ENCODE results near the gene ARMC2.

ARMC2 gene

DNA sequence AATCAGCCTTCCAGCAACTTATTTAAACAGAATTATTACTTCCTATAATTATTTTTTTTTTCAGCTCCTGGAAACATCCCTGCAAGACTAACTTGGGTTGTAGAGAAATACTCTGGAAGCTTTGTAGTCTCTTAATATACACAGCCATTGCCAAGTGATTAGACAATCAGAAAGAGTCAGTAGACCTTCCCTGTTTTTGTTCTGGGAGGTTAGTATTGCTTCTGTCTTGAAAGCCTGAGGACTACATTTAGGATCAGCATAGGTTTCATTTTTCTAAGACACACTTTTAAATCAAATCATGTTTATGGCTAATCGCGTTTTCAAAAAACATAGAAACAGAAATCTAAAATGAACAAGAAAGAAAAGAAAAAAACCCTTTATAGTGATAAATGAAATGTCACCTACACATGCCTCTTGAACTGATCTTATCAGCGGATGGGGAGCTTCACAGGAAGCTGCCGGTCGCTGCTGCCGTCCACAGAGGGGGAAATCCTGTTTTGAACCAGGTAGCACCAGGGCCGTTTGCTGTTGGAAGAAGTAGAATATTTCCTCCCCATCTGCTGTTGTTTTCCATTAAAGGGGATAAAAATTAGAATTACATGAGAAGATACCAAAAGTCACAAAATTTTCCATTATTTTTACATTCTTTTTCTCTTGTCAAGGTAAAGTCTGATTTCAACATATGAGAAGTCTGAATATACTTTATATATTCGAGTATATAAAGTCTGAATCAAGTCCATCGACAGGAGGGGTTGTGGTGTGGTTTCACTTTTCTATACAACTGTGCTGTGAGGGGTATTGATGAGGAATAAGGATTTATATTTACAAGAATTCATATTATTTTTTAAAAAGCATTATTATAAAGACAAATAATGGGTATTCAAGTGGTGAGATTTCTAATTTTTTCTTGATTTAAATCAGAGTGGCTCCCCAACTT is 94.6 kb downstream of the ARMC2 start:
- Mint-ChIP-seq H3K4me3 (no peak overlapping the region), H3K9me3 (peaks cover 7% of the 10 kb centered on the region), H3K27ac (peak overlapping the region; percentile 59)

DNA sequence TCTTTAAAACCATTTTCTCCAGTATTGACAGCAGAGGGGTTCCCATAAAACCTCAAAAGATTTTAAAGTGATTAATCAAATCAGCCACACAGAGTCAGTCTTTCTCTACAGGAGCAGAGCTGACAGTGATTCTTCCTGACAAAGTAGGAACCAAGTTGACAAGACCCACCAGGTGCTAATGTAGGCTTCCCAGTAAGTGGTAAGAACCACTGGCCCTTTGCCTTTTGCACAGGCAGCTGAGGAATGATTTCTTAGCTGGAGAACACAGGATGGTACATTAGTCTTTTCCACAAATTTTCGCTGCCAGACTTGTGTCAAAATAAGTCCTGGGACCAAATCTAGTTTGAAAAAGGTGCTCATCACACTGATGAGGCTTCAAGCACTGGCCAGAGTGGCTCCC is 95.8 kb downstream of the ARMC2 start:
- TF ChIP-seq, protein P1, sequence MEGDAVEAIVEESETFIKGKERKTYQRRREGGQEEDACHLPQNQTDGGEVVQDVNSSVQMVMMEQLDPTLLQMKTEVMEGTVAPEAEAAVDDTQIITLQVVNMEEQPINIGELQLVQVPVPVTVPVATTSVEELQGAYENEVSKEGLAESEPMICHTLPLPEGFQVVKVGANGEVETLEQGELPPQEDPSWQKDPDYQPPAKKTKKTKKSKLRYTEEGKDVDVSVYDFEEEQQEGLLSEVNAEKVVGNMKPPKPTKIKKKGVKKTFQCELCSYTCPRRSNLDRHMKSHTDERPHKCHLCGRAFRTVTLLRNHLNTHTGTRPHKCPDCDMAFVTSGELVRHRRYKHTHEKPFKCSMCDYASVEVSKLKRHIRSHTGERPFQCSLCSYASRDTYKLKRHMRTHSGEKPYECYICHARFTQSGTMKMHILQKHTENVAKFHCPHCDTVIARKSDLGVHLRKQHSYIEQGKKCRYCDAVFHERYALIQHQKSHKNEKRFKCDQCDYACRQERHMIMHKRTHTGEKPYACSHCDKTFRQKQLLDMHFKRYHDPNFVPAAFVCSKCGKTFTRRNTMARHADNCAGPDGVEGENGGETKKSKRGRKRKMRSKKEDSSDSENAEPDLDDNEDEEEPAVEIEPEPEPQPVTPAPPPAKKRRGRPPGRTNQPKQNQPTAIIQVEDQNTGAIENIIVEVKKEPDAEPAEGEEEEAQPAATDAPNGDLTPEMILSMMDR (IDR thresholded peaks at IDR 0.05) = no peak
- no peak for DNase-seq
- Mint-ChIP-seq H3K36me3 (ENCODE audit: low read depth) (peaks cover 5% of the 10 kb centered on the region), H3K9me3 (peaks cover 5% of the 10 kb centered on the region), H3K4me3 (no peak overlapping the region), H3K27me3 (ENCODE audit: low read depth, poor library complexity) (peaks cover 7% of the 10 kb centered on the region), H3K27ac (no peak overlapping the region), H3K4me1 (peaks cover 61% of the 10 kb centered on the region)

More for the DNA sequence above, 94.6 kb downstream of the ARMC2 start:
- H3K36me3 Mint-ChIP-seq (ENCODE audit: low read depth) = peaks cover 5% of the 10 kb centered on the region
- no peak for DNase-seq
- peaks cover 3% of the 10 kb centered on the region for H3K27me3 Mint-ChIP-seq (ENCODE audit: low read depth, poor library complexity)
- TF ChIP-seq, protein P1 (IDR thresholded peaks at IDR 0.05) = no peak
- H3K4me1 Mint-ChIP-seq = peaks cover 50% of the 10 kb centered on the region

DNA sequence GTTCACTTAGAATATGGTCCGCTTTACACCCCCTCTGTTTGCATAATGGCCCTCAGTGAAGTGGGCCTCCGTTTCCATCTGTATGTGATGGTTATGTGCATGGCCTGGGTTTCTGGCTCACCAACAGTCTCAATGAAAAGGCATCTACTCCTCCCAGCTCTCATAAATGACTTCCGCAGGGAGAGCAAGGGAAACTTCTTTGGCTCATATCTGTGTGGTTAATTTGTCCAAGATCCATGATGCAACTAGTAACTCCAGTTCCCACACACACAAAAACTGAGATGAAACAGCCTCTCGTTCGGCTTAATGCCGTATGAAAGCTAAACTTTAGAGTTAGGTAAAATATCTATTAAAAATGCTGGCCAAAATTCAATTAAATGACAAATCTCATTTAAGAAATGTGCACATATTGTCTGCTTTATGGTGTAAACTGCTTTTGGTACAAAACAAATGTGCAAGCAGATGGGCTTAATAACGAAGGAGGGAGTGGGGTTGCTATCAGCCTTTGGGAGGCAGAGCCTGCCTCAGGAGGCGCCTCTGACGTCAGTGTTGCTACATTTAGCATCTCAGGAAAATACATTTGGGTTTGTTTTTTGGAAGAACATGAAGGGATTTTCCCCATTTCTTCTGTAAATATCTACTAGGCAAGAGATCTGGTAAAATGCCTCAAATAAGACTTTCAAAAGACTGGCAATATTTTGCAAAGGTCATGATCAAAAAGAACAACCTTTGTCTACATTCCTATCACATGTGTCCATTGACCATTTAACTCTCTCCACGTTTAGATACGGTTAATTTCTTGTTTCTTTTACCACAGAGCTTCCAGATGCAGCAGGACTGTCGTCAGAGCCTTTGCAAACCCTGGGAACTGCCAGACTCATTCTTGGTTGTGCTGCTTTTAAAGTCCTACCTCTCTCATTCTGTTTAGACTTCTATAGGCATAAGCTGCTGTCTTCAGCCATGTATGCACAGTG is 96.8 kb downstream of the ARMC2 start:
- Mint-ChIP-seq H3K9me3 (no peaks in the 10 kb centered on the region), H3K36me3 (ENCODE audit: low read depth) (no peaks in the 10 kb centered on the region), H3K4me3 (no peak overlapping the region), H3K27ac (peak overlapping the region; percentile 44), H3K27me3 (ENCODE audit: low read depth, poor library complexity) (peaks cover 7% of the 10 kb centered on the region), H3K4me1 (peaks cover 61% of the 10 kb centered on the region)
- no peak for DNase-seq
- TF ChIP-seq, protein P1 (IDR thresholded peaks at IDR 0.05) = no peak

DNA sequence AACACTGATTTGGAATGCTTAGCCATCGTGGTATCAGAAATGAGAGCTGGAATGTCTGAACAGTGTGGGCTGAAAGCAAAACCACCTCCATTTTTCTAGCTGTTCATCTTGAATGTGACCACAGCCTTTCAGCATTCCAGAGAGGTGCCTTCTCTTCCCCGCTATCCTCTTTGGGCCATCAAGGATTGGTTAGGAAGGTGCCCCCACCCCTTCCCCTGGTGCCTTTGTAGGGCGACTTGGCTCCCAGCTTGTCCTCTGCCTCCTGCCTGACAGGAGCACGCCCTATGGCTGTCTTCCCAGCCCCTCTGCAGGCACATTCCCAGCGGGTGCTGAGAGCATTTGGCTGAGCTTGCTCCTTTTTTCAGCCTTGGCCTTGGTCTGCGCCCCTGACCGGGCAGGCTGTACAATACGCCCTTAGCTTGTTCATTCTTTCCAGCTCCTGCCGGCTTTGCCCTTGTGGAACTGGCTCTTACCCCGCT is 97.5 kb downstream of the ARMC2 start:
- Mint-ChIP-seq H3K27ac (no peak overlapping the region), H3K4me1 (peaks cover 59% of the 10 kb centered on the region), H3K36me3 (ENCODE audit: low read depth) (no peaks in the 10 kb centered on the region), H3K27me3 (ENCODE audit: low read depth, poor library complexity) (peaks cover 7% of the 10 kb centered on the region), H3K9me3 (no peaks in the 10 kb centered on the region), H3K4me3 (no peak overlapping the region)
- peak; percentile 17 for DNase-seq
- TF ChIP-seq, protein P1 (IDR thresholded peaks at IDR 0.05) = no peak

DNA sequence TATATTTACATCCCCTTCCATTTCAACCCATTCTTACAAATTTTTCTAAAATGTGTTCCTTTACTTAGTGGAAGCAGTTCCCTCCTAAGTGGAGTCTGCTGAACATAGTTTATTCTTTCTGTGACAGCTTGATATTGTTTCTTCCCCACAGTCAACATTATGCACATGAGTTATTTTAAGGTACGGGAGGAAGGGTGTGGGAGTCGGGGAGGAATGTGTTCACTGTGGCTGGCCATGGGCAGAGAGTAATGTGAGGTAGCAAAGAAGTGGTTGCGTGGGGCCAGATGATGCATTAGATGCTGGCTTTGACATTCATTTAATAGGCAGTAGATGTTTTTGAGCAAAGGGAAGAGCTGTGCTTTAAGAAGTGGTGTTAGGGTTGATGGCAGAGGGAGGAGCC is 98.5 kb downstream of the ARMC2 start:
- Mint-ChIP-seq H3K36me3 (ENCODE audit: low read depth) (no peaks in the 10 kb centered on the region), H3K27me3 (ENCODE audit: low read depth, poor library complexity) (peaks cover 7% of the 10 kb centered on the region), H3K4me1 (peaks cover 52% of the 10 kb centered on the region), H3K9me3 (no peaks in the 10 kb centered on the region), H3K4me3 (peak overlapping the region; percentile 7), H3K27ac (peak overlapping the region; percentile 2)
- no peak for DNase-seq
- TF ChIP-seq, protein P1 (IDR thresholded peaks at IDR 0.05) = no peak

All from nephron progenitor cell (in vitro differentiated cells).